Tibial nerve (tissue), 4 donors: ENCODE data around the gene TIMM22.

ENCODE experiments used
- CTCF ChIP-seq, 5 experiments: fragments of 200-600 bp in 3 of 5; fragments of 450-650 bp in 2 of 5; sonication (generic) in 3 of 5; IDR thresholded peaks; one replicate each; pipeline ENCODE4 v1.5.1; 2016 to 2019; ENCODE audit warnings: antibody characterized with exemption in 5 of 5, mild to moderate bottlenecking in 3 of 5, moderate library complexity in 2 of 5
- EP300 ChIP-seq, 2 donors: sonication (generic); formaldehyde crosslinking; IDR thresholded peaks; one replicate each; pipeline ENCODE4 v1.6.1; 2017; ENCODE audit warnings: antibody characterized with exemption in 2 of 2, mild to moderate bottlenecking in 1 of 2
- POLR2A ChIP-seq, 2 donors: fragments of 450-650 bp; IDR thresholded peaks; one replicate each; pipeline ENCODE4 v1.6.1; 2017; ENCODE audit warnings: antibody characterized with exemption in 2 of 2, mild to moderate bottlenecking in 2 of 2, moderate library complexity in 2 of 2

- TF ChIP-seq CTCF (IDR thresholded peaks at IDR 0.05): no peak
- TF ChIP-seq POLR2A (IDR thresholded peaks at IDR 0.05): no peak
- TF ChIP-seq EP300 (IDR thresholded peaks at IDR 0.05): no peak
Observed at GRCh38 chr17:988561-988960, 8.4 kb upstream of the TIMM22 start.
